ENCODE measurements around the gene NSD2.

DNA sequence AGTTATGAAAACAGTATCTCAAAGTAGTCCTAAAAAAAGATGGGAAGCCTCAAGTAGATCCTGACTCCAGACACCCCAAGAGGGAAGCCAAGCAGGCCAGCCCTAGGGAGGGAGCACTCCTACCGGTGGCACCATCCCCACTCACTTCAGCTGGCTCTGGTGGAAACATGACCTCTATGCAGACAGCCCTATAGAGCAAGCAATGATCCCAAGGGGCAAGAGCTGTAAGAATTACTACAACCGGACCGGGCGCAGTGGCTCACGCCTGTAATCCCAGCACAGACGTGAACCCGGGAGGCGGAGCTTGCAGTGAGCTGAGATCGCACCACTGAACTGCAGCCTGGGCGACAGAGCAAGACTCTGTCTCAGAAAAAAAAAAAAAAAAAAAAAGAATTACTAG lies 20.9 kb upstream of the NSD2 start:
- TF ChIP-seq, protein P1, sequence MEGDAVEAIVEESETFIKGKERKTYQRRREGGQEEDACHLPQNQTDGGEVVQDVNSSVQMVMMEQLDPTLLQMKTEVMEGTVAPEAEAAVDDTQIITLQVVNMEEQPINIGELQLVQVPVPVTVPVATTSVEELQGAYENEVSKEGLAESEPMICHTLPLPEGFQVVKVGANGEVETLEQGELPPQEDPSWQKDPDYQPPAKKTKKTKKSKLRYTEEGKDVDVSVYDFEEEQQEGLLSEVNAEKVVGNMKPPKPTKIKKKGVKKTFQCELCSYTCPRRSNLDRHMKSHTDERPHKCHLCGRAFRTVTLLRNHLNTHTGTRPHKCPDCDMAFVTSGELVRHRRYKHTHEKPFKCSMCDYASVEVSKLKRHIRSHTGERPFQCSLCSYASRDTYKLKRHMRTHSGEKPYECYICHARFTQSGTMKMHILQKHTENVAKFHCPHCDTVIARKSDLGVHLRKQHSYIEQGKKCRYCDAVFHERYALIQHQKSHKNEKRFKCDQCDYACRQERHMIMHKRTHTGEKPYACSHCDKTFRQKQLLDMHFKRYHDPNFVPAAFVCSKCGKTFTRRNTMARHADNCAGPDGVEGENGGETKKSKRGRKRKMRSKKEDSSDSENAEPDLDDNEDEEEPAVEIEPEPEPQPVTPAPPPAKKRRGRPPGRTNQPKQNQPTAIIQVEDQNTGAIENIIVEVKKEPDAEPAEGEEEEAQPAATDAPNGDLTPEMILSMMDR (IDR thresholded peaks at IDR 0.05): no peak
- TF ChIP-seq EP300 (IDR thresholded peaks at IDR 0.05): no peak
- TF ChIP-seq POLR2A (IDR thresholded peaks at IDR 0.05): no peak

Measured in ovary (tissue), 3 donors.